CD4-positive, alpha-beta T cell treated with Interleukin-4 for 1 hour (primary cell): Measurements from ENCODE around the gene NBEAL2.

Experiments used
- DNase-seq, 2 donors: peaks; one replicate each; pipeline ENCODE4 v3.0.0-alpha.2; 2020 to 2022

NBEAL2 gene

DNA sequence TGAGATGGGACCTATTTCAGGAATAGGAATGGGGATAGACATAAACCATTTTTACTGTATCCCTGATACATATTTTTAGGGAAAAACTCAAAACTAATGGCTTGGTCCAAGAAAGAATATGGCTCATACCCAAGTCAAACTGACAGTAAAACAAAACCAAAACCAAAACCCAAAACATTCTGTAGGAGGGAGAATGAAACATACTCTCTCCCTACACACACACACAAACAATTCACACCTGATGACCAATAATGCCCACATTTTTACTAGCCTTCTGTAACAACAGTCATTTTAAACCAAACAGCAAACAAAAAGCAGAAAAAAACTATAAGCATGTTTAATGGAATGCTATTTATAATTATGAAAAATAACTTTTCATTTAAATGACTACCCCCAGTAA, 74.9 kb downstream of the NBEAL2 start:
- DNase-seq: no peak

DNA sequence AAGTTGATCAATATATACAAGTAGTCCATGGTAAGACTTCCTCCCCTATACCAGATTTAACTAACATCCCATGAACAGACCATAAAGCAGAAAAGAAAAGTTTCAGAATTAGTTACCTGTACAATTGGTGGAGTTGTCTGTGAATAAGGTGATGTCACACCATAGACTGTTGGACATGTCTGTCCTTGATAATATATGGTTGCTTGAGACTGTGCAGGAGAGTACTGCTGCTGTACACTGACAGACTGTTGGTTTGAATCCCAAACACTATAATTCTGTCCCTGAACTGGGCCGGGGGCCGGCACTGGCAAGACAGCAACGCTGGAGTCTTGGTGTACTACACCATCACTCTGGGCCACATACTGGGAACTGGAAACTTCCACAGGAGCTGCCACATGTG, 77.2 kb downstream of the NBEAL2 start:
- DNase-seq: no peak

DNA sequence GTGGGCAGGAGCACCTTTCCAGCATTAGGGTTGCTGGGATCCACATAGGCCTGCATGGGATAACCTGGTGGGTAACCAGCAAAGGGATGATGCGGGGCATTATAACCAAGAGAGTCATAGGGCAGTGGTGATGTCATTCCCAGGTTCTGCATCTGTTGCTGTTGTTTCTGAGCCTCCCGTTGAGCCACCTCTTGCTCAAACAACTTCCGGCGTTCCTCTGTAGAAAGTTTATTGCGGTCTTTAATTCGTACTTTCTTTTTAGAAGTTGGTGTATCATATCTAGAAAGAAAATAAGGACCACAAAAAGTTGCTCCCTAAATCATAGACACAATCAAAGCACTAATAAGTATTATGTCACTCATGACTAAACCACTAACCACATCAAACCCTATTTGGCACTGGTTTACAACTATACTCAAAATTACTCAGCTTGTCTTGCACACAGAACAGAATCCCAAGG, 77.8 kb downstream of the NBEAL2 start:
- DNase-seq: peak; percentile 49 to 79
